Measurements from ENCODE around the gene SHISA7.

SHISA7 gene

DNA sequence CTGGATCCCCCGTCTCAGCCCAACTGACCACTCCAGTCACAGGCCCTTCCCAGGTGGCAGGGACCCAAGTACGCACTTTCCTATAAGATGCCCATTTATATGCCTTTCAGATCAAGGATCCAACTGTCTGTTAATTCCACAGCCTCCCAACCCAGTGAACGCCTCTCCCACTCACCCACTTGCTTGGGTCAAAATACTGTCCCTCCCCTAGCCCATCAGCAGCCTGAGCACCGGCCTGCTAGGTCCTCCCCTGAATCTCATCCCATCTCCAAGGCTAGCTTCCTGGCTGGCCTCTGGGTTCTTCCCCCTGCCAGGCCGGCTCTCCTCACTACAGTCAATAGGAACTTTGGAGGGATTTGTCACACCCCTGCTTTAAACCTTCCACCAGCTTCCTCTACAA lies 37.5 kb downstream of the SHISA7 start:
- TF ChIP-seq ZNF70 (CRISPR knock-in tag; IDR thresholded peaks at IDR 0.05) (no peak), ZC3H10 (CRISPR knock-in tag; IDR thresholded peaks at IDR 0.05) (no peak), ZFP3 (CRISPR knock-in tag; IDR thresholded peaks at IDR 0.05) (no peak), ZFP30 (CRISPR knock-in tag; IDR thresholded peaks at IDR 0.05) (no peak), PPARA (CRISPR knock-in tag; IDR thresholded peaks at IDR 0.05; ENCODE audit: borderline replicate concordance) (no peak), ESRRG (CRISPR knock-in tag; IDR thresholded peaks at IDR 0.05) (no peak), ISL1 (CRISPR knock-in tag; IDR thresholded peaks at IDR 0.05) (no peak), RARB (CRISPR knock-in tag; IDR thresholded peaks at IDR 0.05) (no peak), ARNTL (CRISPR knock-in tag; IDR thresholded peaks at IDR 0.05; ENCODE audit: borderline replicate concordance, low read depth) (no peak), OSR1 (CRISPR knock-in tag; IDR thresholded peaks at IDR 0.05) (no peak), GLIS3 (CRISPR knock-in tag; IDR thresholded peaks at IDR 0.05) (no peak), TCF4 (CRISPR knock-in tag; IDR thresholded peaks at IDR 0.05; ENCODE audit: borderline replicate concordance) (no peak)
- TF ChIP-seq, protein P1, sequence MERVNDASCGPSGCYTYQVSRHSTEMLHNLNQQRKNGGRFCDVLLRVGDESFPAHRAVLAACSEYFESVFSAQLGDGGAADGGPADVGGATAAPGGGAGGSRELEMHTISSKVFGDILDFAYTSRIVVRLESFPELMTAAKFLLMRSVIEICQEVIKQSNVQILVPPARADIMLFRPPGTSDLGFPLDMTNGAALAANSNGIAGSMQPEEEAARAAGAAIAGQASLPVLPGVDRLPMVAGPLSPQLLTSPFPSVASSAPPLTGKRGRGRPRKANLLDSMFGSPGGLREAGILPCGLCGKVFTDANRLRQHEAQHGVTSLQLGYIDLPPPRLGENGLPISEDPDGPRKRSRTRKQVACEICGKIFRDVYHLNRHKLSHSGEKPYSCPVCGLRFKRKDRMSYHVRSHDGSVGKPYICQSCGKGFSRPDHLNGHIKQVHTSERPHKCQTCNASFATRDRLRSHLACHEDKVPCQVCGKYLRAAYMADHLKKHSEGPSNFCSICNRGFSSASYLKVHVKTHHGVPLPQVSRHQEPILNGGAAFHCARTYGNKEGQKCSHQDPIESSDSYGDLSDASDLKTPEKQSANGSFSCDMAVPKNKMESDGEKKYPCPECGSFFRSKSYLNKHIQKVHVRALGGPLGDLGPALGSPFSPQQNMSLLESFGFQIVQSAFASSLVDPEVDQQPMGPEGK (CRISPR knock-in tag; IDR thresholded peaks at IDR 0.05; ENCODE audit: borderline replicate concordance): no peak
- TF ChIP-seq, protein P2, sequence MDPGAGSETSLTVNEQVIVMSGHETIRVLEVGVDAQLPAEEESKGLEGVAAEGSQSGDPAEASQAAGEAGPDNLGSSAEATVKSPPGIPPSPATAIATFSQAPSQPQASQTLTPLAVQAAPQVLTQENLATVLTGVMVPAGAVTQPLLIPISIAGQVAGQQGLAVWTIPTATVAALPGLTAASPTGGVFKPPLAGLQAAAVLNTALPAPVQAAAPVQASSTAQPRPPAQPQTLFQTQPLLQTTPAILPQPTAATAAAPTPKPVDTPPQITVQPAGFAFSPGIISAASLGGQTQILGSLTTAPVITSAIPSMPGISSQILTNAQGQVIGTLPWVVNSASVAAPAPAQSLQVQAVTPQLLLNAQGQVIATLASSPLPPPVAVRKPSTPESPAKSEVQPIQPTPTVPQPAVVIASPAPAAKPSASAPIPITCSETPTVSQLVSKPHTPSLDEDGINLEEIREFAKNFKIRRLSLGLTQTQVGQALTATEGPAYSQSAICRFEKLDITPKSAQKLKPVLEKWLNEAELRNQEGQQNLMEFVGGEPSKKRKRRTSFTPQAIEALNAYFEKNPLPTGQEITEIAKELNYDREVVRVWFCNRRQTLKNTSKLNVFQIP (CRISPR knock-in tag; IDR thresholded peaks at IDR 0.05; ENCODE audit: borderline replicate concordance, low read depth): no peak
- TF ChIP-seq, protein P3, sequence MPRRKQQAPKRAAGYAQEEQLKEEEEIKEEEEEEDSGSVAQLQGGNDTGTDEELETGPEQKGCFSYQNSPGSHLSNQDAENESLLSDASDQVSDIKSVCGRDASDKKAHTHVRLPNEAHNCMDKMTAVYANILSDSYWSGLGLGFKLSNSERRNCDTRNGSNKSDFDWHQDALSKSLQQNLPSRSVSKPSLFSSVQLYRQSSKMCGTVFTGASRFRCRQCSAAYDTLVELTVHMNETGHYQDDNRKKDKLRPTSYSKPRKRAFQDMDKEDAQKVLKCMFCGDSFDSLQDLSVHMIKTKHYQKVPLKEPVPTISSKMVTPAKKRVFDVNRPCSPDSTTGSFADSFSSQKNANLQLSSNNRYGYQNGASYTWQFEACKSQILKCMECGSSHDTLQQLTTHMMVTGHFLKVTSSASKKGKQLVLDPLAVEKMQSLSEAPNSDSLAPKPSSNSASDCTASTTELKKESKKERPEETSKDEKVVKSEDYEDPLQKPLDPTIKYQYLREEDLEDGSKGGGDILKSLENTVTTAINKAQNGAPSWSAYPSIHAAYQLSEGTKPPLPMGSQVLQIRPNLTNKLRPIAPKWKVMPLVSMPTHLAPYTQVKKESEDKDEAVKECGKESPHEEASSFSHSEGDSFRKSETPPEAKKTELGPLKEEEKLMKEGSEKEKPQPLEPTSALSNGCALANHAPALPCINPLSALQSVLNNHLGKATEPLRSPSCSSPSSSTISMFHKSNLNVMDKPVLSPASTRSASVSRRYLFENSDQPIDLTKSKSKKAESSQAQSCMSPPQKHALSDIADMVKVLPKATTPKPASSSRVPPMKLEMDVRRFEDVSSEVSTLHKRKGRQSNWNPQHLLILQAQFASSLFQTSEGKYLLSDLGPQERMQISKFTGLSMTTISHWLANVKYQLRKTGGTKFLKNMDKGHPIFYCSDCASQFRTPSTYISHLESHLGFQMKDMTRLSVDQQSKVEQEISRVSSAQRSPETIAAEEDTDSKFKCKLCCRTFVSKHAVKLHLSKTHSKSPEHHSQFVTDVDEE (CRISPR knock-in tag; IDR thresholded peaks at IDR 0.05): no peak
- TF ChIP-seq, protein P4, sequence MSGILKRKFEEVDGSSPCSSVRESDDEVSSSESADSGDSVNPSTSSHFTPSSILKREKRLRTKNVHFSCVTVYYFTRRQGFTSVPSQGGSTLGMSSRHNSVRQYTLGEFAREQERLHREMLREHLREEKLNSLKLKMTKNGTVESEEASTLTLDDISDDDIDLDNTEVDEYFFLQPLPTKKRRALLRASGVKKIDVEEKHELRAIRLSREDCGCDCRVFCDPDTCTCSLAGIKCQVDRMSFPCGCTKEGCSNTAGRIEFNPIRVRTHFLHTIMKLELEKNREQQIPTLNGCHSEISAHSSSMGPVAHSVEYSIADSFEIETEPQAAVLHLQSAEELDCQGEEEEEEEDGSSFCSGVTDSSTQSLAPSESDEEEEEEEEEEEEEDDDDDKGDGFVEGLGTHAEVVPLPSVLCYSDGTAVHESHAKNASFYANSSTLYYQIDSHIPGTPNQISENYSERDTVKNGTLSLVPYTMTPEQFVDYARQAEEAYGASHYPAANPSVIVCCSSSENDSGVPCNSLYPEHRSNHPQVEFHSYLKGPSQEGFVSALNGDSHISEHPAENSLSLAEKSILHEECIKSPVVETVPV (CRISPR knock-in tag; IDR thresholded peaks at IDR 0.05): no peak
- TF ChIP-seq, protein P5, sequence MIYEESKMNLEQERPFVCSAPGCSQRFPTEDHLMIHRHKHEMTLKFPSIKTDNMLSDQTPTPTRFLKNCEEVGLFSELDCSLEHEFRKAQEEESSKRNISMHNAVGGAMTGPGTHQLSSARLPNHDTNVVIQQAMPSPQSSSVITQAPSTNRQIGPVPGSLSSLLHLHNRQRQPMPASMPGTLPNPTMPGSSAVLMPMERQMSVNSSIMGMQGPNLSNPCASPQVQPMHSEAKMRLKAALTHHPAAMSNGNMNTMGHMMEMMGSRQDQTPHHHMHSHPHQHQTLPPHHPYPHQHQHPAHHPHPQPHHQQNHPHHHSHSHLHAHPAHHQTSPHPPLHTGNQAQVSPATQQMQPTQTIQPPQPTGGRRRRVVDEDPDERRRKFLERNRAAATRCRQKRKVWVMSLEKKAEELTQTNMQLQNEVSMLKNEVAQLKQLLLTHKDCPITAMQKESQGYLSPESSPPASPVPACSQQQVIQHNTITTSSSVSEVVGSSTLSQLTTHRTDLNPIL (CRISPR knock-in tag; IDR thresholded peaks at IDR 0.05; ENCODE audit: low read depth): no peak
- no peak for ATAC-seq

DNA sequence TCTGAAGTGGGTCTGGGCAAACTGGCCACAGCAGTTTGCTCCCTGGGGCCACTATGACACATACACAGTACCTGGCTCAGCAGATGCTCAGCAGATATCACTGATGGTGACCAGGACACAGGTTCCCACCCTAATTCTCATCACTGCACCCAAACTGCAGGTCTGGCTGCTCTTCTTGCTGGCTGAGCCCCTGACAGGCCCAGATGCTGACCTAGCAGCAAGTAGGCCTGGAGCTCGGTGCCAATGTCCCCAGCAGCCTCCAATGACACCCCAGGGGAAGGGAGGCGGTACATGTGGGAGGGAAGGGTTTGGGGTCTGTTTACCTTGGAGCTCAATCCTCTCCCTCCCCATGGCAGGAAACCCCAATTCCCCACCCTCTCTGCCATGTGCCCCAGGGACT lies 40.6 kb downstream of the SHISA7 start:
- no peak for ATAC-seq
- TF ChIP-seq ESRRG (CRISPR knock-in tag; IDR thresholded peaks at IDR 0.05) (no peak), ZNF565 (CRISPR knock-in tag; conservative IDR thresholded peaks at IDR 0.05; ENCODE audit: low read depth) (no peak), ZC3H10 (CRISPR knock-in tag; IDR thresholded peaks at IDR 0.05) (no peak), ZNF70 (CRISPR knock-in tag; IDR thresholded peaks at IDR 0.05) (no peak), CSDC2 (CRISPR knock-in tag; IDR thresholded peaks at IDR 0.05) (no peak), BACH2 (CRISPR knock-in tag; IDR thresholded peaks at IDR 0.05; ENCODE audit: borderline replicate concordance) (no peak), ZFP30 (CRISPR knock-in tag; IDR thresholded peaks at IDR 0.05) (no peak), GLIS3 (CRISPR knock-in tag; IDR thresholded peaks at IDR 0.05) (no peak), PPARA (CRISPR knock-in tag; IDR thresholded peaks at IDR 0.05; ENCODE audit: borderline replicate concordance) (no peak), OSR1 (CRISPR knock-in tag; IDR thresholded peaks at IDR 0.05) (no peak), RARB (CRISPR knock-in tag; IDR thresholded peaks at IDR 0.05) (no peak), ZNF8 (CRISPR knock-in tag; IDR thresholded peaks at IDR 0.05) (no peak)
- TF ChIP-seq, protein P3 (CRISPR knock-in tag; IDR thresholded peaks at IDR 0.05): no peak
- TF ChIP-seq, protein P4 (CRISPR knock-in tag; IDR thresholded peaks at IDR 0.05): no peak
- TF ChIP-seq, protein P5 (CRISPR knock-in tag; IDR thresholded peaks at IDR 0.05; ENCODE audit: low read depth): no peak
- TF ChIP-seq, protein P2 (CRISPR knock-in tag; IDR thresholded peaks at IDR 0.05; ENCODE audit: borderline replicate concordance, low read depth): no peak
